ENCODE measurements around the gene IBA57.

DNA sequence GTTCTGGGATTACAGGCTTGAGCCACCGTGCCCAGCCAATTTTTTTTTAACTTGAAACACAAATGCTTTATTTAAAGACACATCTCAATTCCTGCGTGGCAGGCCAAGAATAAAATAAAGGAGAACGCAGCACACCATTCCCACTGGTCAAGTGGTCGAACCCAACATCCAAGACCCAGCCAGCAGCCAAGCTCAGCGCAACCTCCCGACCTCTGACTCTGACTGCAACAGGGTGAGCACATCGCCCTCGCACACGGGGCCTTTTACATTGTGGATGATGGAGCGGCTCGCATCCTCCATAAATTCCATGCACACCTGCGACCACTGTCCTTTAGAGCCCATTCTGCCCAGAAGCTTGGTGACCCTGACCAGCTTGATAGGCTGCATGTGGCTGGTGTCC is 31.0 kb upstream of the IBA57 start:
- TF ChIP-seq, protein P1, sequence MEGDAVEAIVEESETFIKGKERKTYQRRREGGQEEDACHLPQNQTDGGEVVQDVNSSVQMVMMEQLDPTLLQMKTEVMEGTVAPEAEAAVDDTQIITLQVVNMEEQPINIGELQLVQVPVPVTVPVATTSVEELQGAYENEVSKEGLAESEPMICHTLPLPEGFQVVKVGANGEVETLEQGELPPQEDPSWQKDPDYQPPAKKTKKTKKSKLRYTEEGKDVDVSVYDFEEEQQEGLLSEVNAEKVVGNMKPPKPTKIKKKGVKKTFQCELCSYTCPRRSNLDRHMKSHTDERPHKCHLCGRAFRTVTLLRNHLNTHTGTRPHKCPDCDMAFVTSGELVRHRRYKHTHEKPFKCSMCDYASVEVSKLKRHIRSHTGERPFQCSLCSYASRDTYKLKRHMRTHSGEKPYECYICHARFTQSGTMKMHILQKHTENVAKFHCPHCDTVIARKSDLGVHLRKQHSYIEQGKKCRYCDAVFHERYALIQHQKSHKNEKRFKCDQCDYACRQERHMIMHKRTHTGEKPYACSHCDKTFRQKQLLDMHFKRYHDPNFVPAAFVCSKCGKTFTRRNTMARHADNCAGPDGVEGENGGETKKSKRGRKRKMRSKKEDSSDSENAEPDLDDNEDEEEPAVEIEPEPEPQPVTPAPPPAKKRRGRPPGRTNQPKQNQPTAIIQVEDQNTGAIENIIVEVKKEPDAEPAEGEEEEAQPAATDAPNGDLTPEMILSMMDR (conservative IDR thresholded peaks at IDR 0.05; ENCODE audit: low read length), result no peak
- no peak for TF ChIP-seq EZH2phosphoT487 (IDR thresholded peaks at IDR 0.05; ENCODE audit: borderline replicate concordance, low read depth, low read length)
